A549 (cell line): ENCODE measurements around the gene HS3ST1. TPM values are rescaled to one million over a fixed set of nuclear protein-coding genes. Genes with fewer than 3 reads are reported as not detected.

ENCODE experiments used
- ATAC-seq, 2 experiments: fragments of 200-7000 bp in 1 of 2; fragments of >200 bp in 1 of 2; cut with Nextera tagmentation in 1 of 2; cut with Tn5 transposase in 1 of 2; 3 replicates each; pipeline versions ENCODE4 v1.8.0 to v1.9.1; 2018 to 2020; ENCODE audit warnings: mild to moderate bottlenecking in 1 of 2, moderate library complexity in 1 of 2
- CTCF ChIA-PET: fragments of 300-600 bp; sonication (Branson Sonifier 250); formaldehyde crosslinking; extraction: SDS; loops from one replicate; lab custom pipeline; 2021; ENCODE audit warnings: antibody characterized with exemption, inconsistent platforms; lab: Yijun Ruan, JAX
- POLR2A ChIA-PET: fragments of 350-600 bp; formaldehyde crosslinking; extraction: SDS; loops from one replicate; lab custom pipeline; 2021; ENCODE audit warnings: antibody characterized with exemption, inconsistent platforms; lab: Yijun Ruan, JAX
- DNase-seq, 2 experiments: peaks; one replicate each; pipeline versions ENCODE4 v3.0.0 to v3.0.0-alpha.2; 2011 to 2016; ENCODE audit warnings: low read depth in 1 of 2, low spot score in 1 of 2
- FAIRE-seq: peaks from 2 replicates; lab custom pipeline; 2011; peaks lifted over from hg19 to GRCh38; lab: Jason Lieb, UNC
- H3K27ac ChIP-seq, 2 experiments: fragments of >200 bp; sonication (Bioruptor Twin); formaldehyde crosslinking; 3 replicates each; pipeline ENCODE4 v1.5.1; 2016 to 2017
- H3K4me1 ChIP-seq: fragments of >200 bp; sonication (Bioruptor Twin); formaldehyde crosslinking; 3 replicates; pipeline ENCODE4 v1.6.1; 2016
- H3K4me2 ChIP-seq: fragments of >200 bp; sonication (Bioruptor Twin); formaldehyde crosslinking; 3 replicates; pipeline ENCODE4 v1.6.1; 2016
- H3K4me3 ChIP-seq: fragments of >200 bp; sonication (Bioruptor Twin); formaldehyde crosslinking; 3 replicates; pipeline ENCODE4 v1.5.1; 2016
- H3K9me3 ChIP-seq: fragments of >200 bp; sonication (Bioruptor Twin); formaldehyde crosslinking; 3 replicates; pipeline ENCODE4 v1.6.1; 2016
- BCL3 ChIP-seq: fragments of >200 bp; sonication (Bioruptor Twin); formaldehyde crosslinking; IDR thresholded peaks from 3 replicates; pipeline ENCODE4 v1.6.1; 2016
- CBX2 ChIP-seq: fragments of 200-600 bp; sonication (generic); IDR thresholded peaks from 2 replicates; pipeline ENCODE4 v1.6.1; 2016; ENCODE audit warnings: low read depth, mild to moderate bottlenecking, borderline replicate concordance
- CBX8 ChIP-seq: fragments of 200-600 bp; sonication (generic); IDR thresholded peaks from 2 replicates; pipeline ENCODE4 v1.6.1; 2016
- CHD4 ChIP-seq: fragments of 200-600 bp; sonication (generic); IDR thresholded peaks from 2 replicates; pipeline ENCODE4 v1.6.1; 2016; ENCODE audit warnings: antibody characterized with exemption, mild to moderate bottlenecking, borderline replicate concordance
- EHF ChIP-seq: fragments of 250-450 bp; sonication (Bioruptor Pico); IDR thresholded peaks from 2 replicates; pipeline ENCODE4 v1.5.0; 2020; ENCODE audit warnings: mild to moderate bottlenecking
- HDAC2 ChIP-seq: fragments of 200-600 bp; sonication (generic); IDR thresholded peaks from 2 replicates; pipeline ENCODE4 v1.6.1; 2016
- HES2 ChIP-seq: fragments of >200 bp; sonication (Bioruptor Twin); formaldehyde crosslinking; IDR thresholded peaks from 2 replicates; pipeline ENCODE4 v1.6.1; 2016
- HEYL ChIP-seq: fragments of 250-450 bp; sonication (Bioruptor Pico); IDR thresholded peaks from 2 replicates; pipeline ENCODE4 v1.8.0; 2021; ENCODE audit warnings: mild to moderate bottlenecking, moderate library complexity
- HMGXB4 ChIP-seq: fragments of 250-450 bp; sonication (Bioruptor Pico); IDR thresholded peaks from 2 replicates; pipeline ENCODE4 v1.5.0; 2021; ENCODE audit warnings: mild to moderate bottlenecking, moderate library complexity, borderline replicate concordance
- HOXA7 ChIP-seq: fragments of 250-450 bp; sonication (Bioruptor Pico); IDR thresholded peaks from 2 replicates; pipeline ENCODE4 v1.5.0; 2020; ENCODE audit warnings: mild to moderate bottlenecking, moderate library complexity
- JUN ChIP-seq, 2 experiments: fragments of >200 bp; sonication (Bioruptor Twin); formaldehyde crosslinking; IDR thresholded peaks; 2 replicates in 1 of 2; 3 replicates in 1 of 2; pipeline ENCODE4 v1.6.1; 2016 to 2017
- MAFK ChIP-seq: fragments of 450-650 bp; IDR thresholded peaks from 2 replicates; pipeline ENCODE4 v1.6.1; 2014; ENCODE audit not compliant: partially characterized antibody
- MAX ChIP-seq: IDR thresholded peaks from 2 replicates; pipeline ENCODE4 v1.6.1; 2012
- NFE2L2 ChIP-seq: fragments of 150-350 bp; conservative IDR thresholded peaks from 2 replicates; pipeline ENCODE4 v1.6.1; 2014; ENCODE audit warnings: low read length
- NPAS2 ChIP-seq: fragments of 250-450 bp; sonication (Bioruptor Pico); IDR thresholded peaks from 2 replicates; pipeline ENCODE4 v1.8.0; 2022; ENCODE audit warnings: mild to moderate bottlenecking, moderate library complexity, borderline replicate concordance
- PBX3 ChIP-seq: IDR thresholded peaks from 2 replicates; pipeline ENCODE4 v1.6.1; 2012
- PHF8 ChIP-seq: fragments of 200-600 bp; sonication (generic); IDR thresholded peaks from 2 replicates; pipeline ENCODE4 v1.6.1; 2016; ENCODE audit warnings: low read depth, mild to moderate bottlenecking, antibody characterized with exemption, moderate library complexity, borderline replicate concordance
- POLR2A ChIP-seq: IDR thresholded peaks from 2 replicates; pipeline ENCODE4 v1.6.1; 2012; ENCODE audit warnings: mild to moderate bottlenecking, low read length
- RAD21 ChIP-seq, 2 experiments: fragments of >200 bp in 1 of 2; sonication (Bioruptor Twin) in 1 of 2; formaldehyde crosslinking in 1 of 2; IDR thresholded peaks in 1 of 2; conservative IDR thresholded peaks in 1 of 2; 2 replicates in 1 of 2; 3 replicates in 1 of 2; pipeline ENCODE4 v1.6.1; 2012 to 2018; ENCODE audit warnings: inconsistent platforms in 1 of 2
- RCOR1 ChIP-seq: fragments of 150-350 bp; IDR thresholded peaks from 2 replicates; pipeline ENCODE4 v1.6.1; 2014; ENCODE audit warnings: antibody characterized with exemption, low read length, low read depth
- RNF2 ChIP-seq: fragments of 200-600 bp; sonication (generic); IDR thresholded peaks from 2 replicates; pipeline ENCODE4 v1.6.1; 2016; ENCODE audit warnings: low read depth, mild to moderate bottlenecking, antibody characterized with exemption, moderate library complexity, borderline replicate concordance
- SMC3 ChIP-seq: fragments of >200 bp; sonication (Bioruptor Twin); formaldehyde crosslinking; IDR thresholded peaks from 3 replicates; pipeline ENCODE4 v1.6.1; 2018; ENCODE audit warnings: inconsistent platforms
- SREBF2 ChIP-seq: fragments of 450-650 bp; IDR thresholded peaks from 2 replicates; pipeline ENCODE4 v1.6.1; 2014; ENCODE audit warnings: mild to moderate bottlenecking, moderate library complexity
- TFCP2L1 ChIP-seq: fragments of 250-450 bp; sonication (Bioruptor Pico); IDR thresholded peaks from 2 replicates; pipeline ENCODE4 v1.5.0; 2021; ENCODE audit warnings: mild to moderate bottlenecking
- USF2 ChIP-seq: fragments of 450-650 bp; IDR thresholded peaks from 2 replicates; pipeline ENCODE4 v1.6.1; 2014; ENCODE audit warnings: antibody characterized with exemption
- ZNF302 ChIP-seq: fragments of 250-450 bp; sonication (Bioruptor Pico); IDR thresholded peaks from 2 replicates; pipeline ENCODE4 v1.9.0; 2021; ENCODE audit warnings: inconsistent platforms, mild to moderate bottlenecking, moderate library complexity
- ZSCAN20 ChIP-seq: fragments of 250-450 bp; sonication (Bioruptor Pico); IDR thresholded peaks from 2 replicates; pipeline ENCODE4 v1.8.0; 2022; ENCODE audit warnings: mild to moderate bottlenecking, moderate library complexity
- WGBS: methylation state at CpG from one replicate; pipeline ENCODE4 v1.1.6; 2017; ENCODE audit errors: missing lambda C conversion rate; 5-methylcytosine and 5-hydroxymethylcytosine counted together
- polyA plus RNA-seq, 4 experiments: library from polyadenylated mRNA; depleted of rRNA in 3 of 4; stranded (reverse); fragments of >200 nt; fragmentation: RNase III in 1 of 4; extraction: RNeasy Plus Mini Kit Qiagen cat#74134 plus additional on column Dnase treatment in 1 of 4; gene quantifications; 2 replicates in 3 of 4; 3 replicates in 1 of 4; pipeline ENCODE4 v1.2.3, GENCODE V29; 2011 to 2017

Gene HS3ST1
- polyA plus RNA-seq, 2 of the 4 experiments (the other 2 are of a cell fraction) = 0.13 to 0.19 TPM

GRCh38 chr4:11415409-11416070 is 13.2 kb downstream of the HS3ST1 start:
- TF ChIP-seq EHF = no peak
- no peak for TF ChIP-seq BCL3
- no peak for TF ChIP-seq HDAC2
- no peak for TF ChIP-seq PHF8
- TF ChIP-seq HEYL = no peak
- TF ChIP-seq JUN (IDR thresholded peaks at IDR 0.05) = no peak
- TF ChIP-seq CBX8 = no peak
- no peak for TF ChIP-seq RCOR1
- no peak for TF ChIP-seq MAX
- TF ChIP-seq NFE2L2 = no peak
- no peak for TF ChIP-seq HMGXB4 (CRISPR knock-in tag)
- TF ChIP-seq CHD4 = no peak
- no peak for TF ChIP-seq USF2
- no peak for TF ChIP-seq HES2
- no peak for TF ChIP-seq SMC3
- no peak overlapping the region for H3K27ac ChIP-seq
- no peaks in the 10 kb centered on the region for H3K9me3 ChIP-seq
- CTCF ChIA-PET = no interaction called here
- no peak overlapping the region for H3K4me2 ChIP-seq
- no peak overlapping the region for H3K4me3 ChIP-seq
- POLR2A ChIA-PET = no interaction called here
- no peak for DNase-seq
- no peaks in the 10 kb centered on the region for H3K4me1 ChIP-seq
- no peak for ATAC-seq
- FAIRE-seq = no peak
- WGBS = 93% methylated on average over 3 of the region's 3 CpGs

- H3K4me1 ChIP-seq = no peaks in the 10 kb centered on the region
- WGBS = 64% methylated on average over 4 of the region's 4 CpGs
- FAIRE-seq = no peak
- TF ChIP-seq HOXA7 = no peak
- no peak for TF ChIP-seq HDAC2
- no peak for TF ChIP-seq ZNF302
- no peak for TF ChIP-seq POLR2A
- TF ChIP-seq NPAS2 (CRISPR knock-in tag) = no peak
- TF ChIP-seq TFCP2L1 (CRISPR knock-in tag) = no peak
- TF ChIP-seq MAFK = no peak
- TF ChIP-seq PHF8 = no peak
- no peak for TF ChIP-seq SREBF2
- TF ChIP-seq RNF2 = no peak
- no peak for TF ChIP-seq PBX3
- TF ChIP-seq RCOR1 = no peak
- no peak for TF ChIP-seq ZSCAN20
- TF ChIP-seq CBX2 = no peak
- TF ChIP-seq USF2 = no peak
- no peak for TF ChIP-seq CBX8
- no peak for TF ChIP-seq RAD21 (conservative IDR thresholded peaks at IDR 0.05 in 1 of 2, IDR thresholded peaks at IDR 0.05 in 1 of 2)
- TF ChIP-seq, all 56 proteins: peak for 0
- POLR2A ChIA-PET = no interaction called here
- CTCF ChIA-PET = no interaction called here
- Histone ChIP-seq H3K4me2 (no peak overlapping the region), H3K9me3 (no peaks in the 10 kb centered on the region), H3K27ac (no peak overlapping the region), H3K4me3 (no peak overlapping the region)
- DNase-seq (no peak), ATAC-seq (no peak)
Observed at GRCh38 chr4:11412211-11412610, 16.5 kb downstream of the HS3ST1 start.
